H9 (cell line): ENCODE results near the gene ZNF26. TPM values are rescaled to one million over a fixed set of nuclear protein-coding genes. Genes with fewer than 3 reads are reported as not detected.

ENCODE experiments used
- DNase-seq: peaks from one replicate; pipeline ENCODE4 v3.0.0-alpha.2; 2017
- H2AFZ ChIP-seq: one replicate; pipeline ENCODE4 v1.6.1; 2013; ENCODE audit warnings: mild to moderate bottlenecking, low read length, control low read depth, moderate library complexity
- H2AK5ac ChIP-seq: 2 replicates; pipeline ENCODE4 v1.6.1; 2013; ENCODE audit warnings: low read length, control low read depth, mixed read lengths; ENCODE audit not compliant: insufficient read length
- H2BK120ac ChIP-seq: one replicate; pipeline ENCODE4 v1.6.1; 2013; ENCODE audit warnings: low read depth, mild to moderate bottlenecking, low read length, control low read depth, inconsistent platforms; ENCODE audit not compliant: poor library complexity, severe bottlenecking
- H2BK12ac ChIP-seq: 2 replicates; pipeline ENCODE4 v1.6.1; 2013; ENCODE audit warnings: low read length, control low read depth, mixed read lengths, low read depth; ENCODE audit not compliant: insufficient read length
- H2BK15ac ChIP-seq: 2 replicates; pipeline ENCODE4 v1.6.1; 2013; ENCODE audit warnings: low read depth, low read length, control low read depth
- H2BK20ac ChIP-seq: one replicate; pipeline ENCODE4 v1.6.1; 2013; ENCODE audit warnings: low read depth, mild to moderate bottlenecking, low read length, control low read depth, inconsistent platforms; ENCODE audit not compliant: poor library complexity, severe bottlenecking
- H2BK5ac ChIP-seq: 2 replicates; pipeline ENCODE4 v1.6.1; 2013; ENCODE audit warnings: low read length, control low read depth, mixed read lengths; ENCODE audit not compliant: insufficient read length
- H3K14ac ChIP-seq: 2 replicates; pipeline ENCODE4 v1.6.1; 2013; ENCODE audit warnings: low read length, control low read depth; ENCODE audit not compliant: insufficient read depth
- H3K18ac ChIP-seq: 2 replicates; pipeline ENCODE4 v1.6.1; 2013; ENCODE audit warnings: low read depth, mild to moderate bottlenecking, mixed read lengths, low read length, control low read depth; ENCODE audit not compliant: insufficient read length
- H3K23ac ChIP-seq: 2 replicates; pipeline ENCODE4 v1.6.1; 2013; ENCODE audit warnings: low read length, control low read depth, mixed read lengths, low read depth; ENCODE audit not compliant: insufficient read length
- H3K23me2 ChIP-seq: 2 replicates; pipeline ENCODE4 v1.6.1; 2013; ENCODE audit warnings: low read depth, mild to moderate bottlenecking, mixed read lengths, low read length, control low read depth; ENCODE audit not compliant: insufficient read length, poor library complexity, severe bottlenecking
- H3K27ac ChIP-seq: 2 replicates; pipeline ENCODE4 v1.5.1; 2013; ENCODE audit warnings: low read length, control low read depth, mixed read lengths, low read depth; ENCODE audit not compliant: insufficient read length
- H3K27me3 ChIP-seq: 2 replicates; pipeline ENCODE4 v1.6.1; 2013; ENCODE audit warnings: low read length, control low read depth, inconsistent platforms; ENCODE audit not compliant: insufficient read depth
- H3K4ac ChIP-seq: 2 replicates; pipeline ENCODE4 v1.6.1; 2013; ENCODE audit warnings: low read depth, mild to moderate bottlenecking, control low read depth, inconsistent platforms, low read length, moderate library complexity
- H3K4me1 ChIP-seq: 2 replicates; pipeline ENCODE4 v1.6.1; 2013; ENCODE audit warnings: low read length, control low read depth, inconsistent platforms; ENCODE audit not compliant: insufficient read depth
- H3K4me2 ChIP-seq: 2 replicates; pipeline ENCODE4 v1.6.1; 2013; ENCODE audit warnings: low read length, control low read depth, mixed read lengths; ENCODE audit not compliant: insufficient read length, insufficient read depth
- H3K56ac ChIP-seq: 2 replicates; pipeline ENCODE4 v1.6.1; 2013; ENCODE audit warnings: low read depth, mild to moderate bottlenecking, mixed read lengths, low read length, control low read depth; ENCODE audit not compliant: insufficient read length
- H3K79me1 ChIP-seq: 2 replicates; pipeline ENCODE4 v1.6.1; 2013; ENCODE audit warnings: low read depth, mild to moderate bottlenecking, moderate library complexity, low read length, control low read depth, inconsistent platforms; ENCODE audit not compliant: insufficient read depth, poor library complexity, severe bottlenecking
- H3K79me2 ChIP-seq: 2 replicates; pipeline ENCODE4 v1.6.1; 2013; ENCODE audit warnings: low read length, control low read depth, inconsistent platforms; ENCODE audit not compliant: insufficient read depth
- H3K9ac ChIP-seq: 2 replicates; pipeline ENCODE4 v1.6.1; 2013; ENCODE audit warnings: low read length, control low read depth, mixed read lengths; ENCODE audit not compliant: insufficient read length; ENCODE audit errors: extremely low read depth
- H3K9me3 ChIP-seq: one replicate; pipeline ENCODE4 v1.6.1; 2013; ENCODE audit warnings: low read depth, low read length, inconsistent platforms; ENCODE audit not compliant: control insufficient read depth
- H3T11ph ChIP-seq: one replicate; pipeline ENCODE4 v1.6.1; 2013; ENCODE audit warnings: mild to moderate bottlenecking, low read length, control low read depth, inconsistent platforms
- H4K20me1 ChIP-seq: one replicate; pipeline ENCODE4 v1.6.1; 2013; ENCODE audit not compliant: control insufficient read depth, insufficient read length, insufficient read depth
- H4K5ac ChIP-seq: 2 replicates; pipeline ENCODE4 v1.6.1; 2013; ENCODE audit warnings: low read depth, mild to moderate bottlenecking, mixed read lengths, low read length, control low read depth; ENCODE audit not compliant: insufficient read length
- H4K8ac ChIP-seq: replicated peaks from 2 replicates; pipeline ENCODE4 v1.6.1; 2013; ENCODE audit warnings: low read length, control low read depth, mixed read lengths, low read depth; ENCODE audit not compliant: insufficient read length
- H4K91ac ChIP-seq: 2 replicates; pipeline ENCODE4 v1.6.1; 2013; ENCODE audit warnings: low read depth, mild to moderate bottlenecking, moderate library complexity, mixed read lengths, low read length, control low read depth; ENCODE audit not compliant: insufficient read length
- H3K27ac Mint-ChIP-seq, 3 experiments: 2 replicates in 2 of 3; 3 replicates in 1 of 3; pipeline ENCODE4 v1.8.0; 2020 to 2021; ENCODE audit warnings: mixed read lengths in 3 of 3, mild to moderate bottlenecking in 1 of 3, moderate library complexity in 1 of 3
- H3K27me3 Mint-ChIP-seq: 2 replicates; pipeline ENCODE4 v1.8.0; 2021; ENCODE audit warnings: low read depth, mild to moderate bottlenecking, moderate library complexity, mixed read lengths
- H3K36me3 Mint-ChIP-seq, 3 experiments: 2 replicates in 2 of 3; 3 replicates in 1 of 3; pipeline ENCODE4 v1.8.0; 2020 to 2021; ENCODE audit warnings: low read depth in 3 of 3, mixed read lengths in 3 of 3; ENCODE audit not compliant: insufficient read depth in 1 of 3
- H3K4me1 Mint-ChIP-seq, 2 experiments: 2 replicates each; pipeline ENCODE4 v1.8.0; 2020; ENCODE audit warnings: mixed read lengths in 2 of 2
- H3K4me3 Mint-ChIP-seq, 2 experiments: 2 replicates in 1 of 2; 3 replicates in 1 of 2; pipeline ENCODE4 v1.8.0; 2020 to 2021; ENCODE audit warnings: mild to moderate bottlenecking in 2 of 2, mixed read lengths in 2 of 2, moderate library complexity in 1 of 2
- H3K9me3 Mint-ChIP-seq, 2 experiments: 2 replicates in 1 of 2; 3 replicates in 1 of 2; pipeline ENCODE4 v1.8.0; 2020; ENCODE audit warnings: mild to moderate bottlenecking in 2 of 2, mixed read lengths in 2 of 2, moderate library complexity in 1 of 2
- WGBS: extraction: QIAGEN DNeasy Blood & Tissue Kit; methylation state at CpG from one replicate; pipeline ENCODE4 v1.1.7; 2013; ENCODE audit warnings: missing lambda C conversion rate, low lambda C conversion rate, mixed read lengths; ENCODE audit not compliant: insufficient read length; ENCODE audit errors: extremely low coverage; 5-methylcytosine and 5-hydroxymethylcytosine counted together
- total RNA-seq: library from RNA; stranded (reverse); gene quantifications from 2 replicates; pipeline ENCODE4 v1.2.1, GENCODE V29; 2021
- TF ChIP-seq, protein P1 (sequence below): fragments of 200-600 bp; sonication (generic); conservative IDR thresholded peaks from 3 replicates; pipeline ENCODE4 v1.8.0; 2021; ENCODE audit warnings: antibody characterized with exemption, mild to moderate bottlenecking

The ZNF26 gene
- total RNA-seq, 1 experiment from 2014 or later, result 13.2 TPM

DNA sequence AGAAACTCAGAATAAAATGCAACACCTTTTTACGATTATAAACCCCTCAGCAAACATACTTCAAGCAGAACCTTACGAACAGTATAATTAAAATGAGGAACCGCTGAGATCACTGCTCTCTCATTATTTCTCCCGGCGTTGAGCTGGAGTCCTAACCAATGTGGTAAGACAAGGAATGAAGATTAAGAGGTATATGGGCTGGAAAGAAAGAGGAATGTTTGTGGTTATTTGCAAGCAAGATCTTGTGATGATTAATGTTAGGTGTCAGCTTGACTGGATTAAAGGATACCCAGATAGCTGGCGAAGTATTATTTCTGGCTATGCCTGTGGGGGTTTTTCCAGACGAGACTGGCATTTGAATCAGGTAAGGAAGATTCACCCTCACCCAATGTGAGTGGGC lies 40.8 kb downstream of the ZNF26 start:
- Mint-ChIP-seq H3K36me3 (peaks cover 0 to 5% (median 5%) of the 10 kb centered on the region in 3 experiments; a peak in 4 of 7 replicates), H3K27me3 (no peaks in the 10 kb centered on the region; the same call in 1 of the 2 replicates), H3K9me3 (peaks cover 70 to 78% of the 10 kb centered on the region in 2 experiments), H3K4me1 (no peaks in the 10 kb centered on the region), H3K27ac (no peak overlapping the region), H3K4me3 (no peak overlapping the region)
- Histone ChIP-seq H3K23me2 (no peaks in the 10 kb centered on the region), H2BK12ac (no peak overlapping the region), H2BK120ac (no peak overlapping the region), H3K79me1 (no peaks in the 10 kb centered on the region), H3K9me3 (peaks cover 55% of the 10 kb centered on the region), H3K14ac (no peak overlapping the region), H3K4me2 (no peak overlapping the region), H2AK5ac (no peak overlapping the region), H3K4me1 (no peaks in the 10 kb centered on the region), H4K8ac (no peak overlapping the region), H3K27me3 (no peaks in the 10 kb centered on the region), H3K23ac (no peak overlapping the region), H4K91ac (no peak overlapping the region), H2BK20ac (no peak overlapping the region), H3K79me2 (no peaks in the 10 kb centered on the region), H3K9ac (no peak overlapping the region), H2BK5ac (no peak overlapping the region), H3K4ac (no peak overlapping the region), H3K27ac (no peak overlapping the region), H3T11ph (no peak overlapping the region), H4K20me1 (no peaks in the 10 kb centered on the region), H3K18ac (no peak overlapping the region), H2BK15ac (no peak overlapping the region), H2AFZ (no peak overlapping the region), H4K5ac (no peak overlapping the region), H3K56ac (no peak overlapping the region)
- no CpG with 5 or more reads among the region's 7 CpGs for WGBS
- DNase-seq, result no peak
- TF ChIP-seq, protein P1, sequence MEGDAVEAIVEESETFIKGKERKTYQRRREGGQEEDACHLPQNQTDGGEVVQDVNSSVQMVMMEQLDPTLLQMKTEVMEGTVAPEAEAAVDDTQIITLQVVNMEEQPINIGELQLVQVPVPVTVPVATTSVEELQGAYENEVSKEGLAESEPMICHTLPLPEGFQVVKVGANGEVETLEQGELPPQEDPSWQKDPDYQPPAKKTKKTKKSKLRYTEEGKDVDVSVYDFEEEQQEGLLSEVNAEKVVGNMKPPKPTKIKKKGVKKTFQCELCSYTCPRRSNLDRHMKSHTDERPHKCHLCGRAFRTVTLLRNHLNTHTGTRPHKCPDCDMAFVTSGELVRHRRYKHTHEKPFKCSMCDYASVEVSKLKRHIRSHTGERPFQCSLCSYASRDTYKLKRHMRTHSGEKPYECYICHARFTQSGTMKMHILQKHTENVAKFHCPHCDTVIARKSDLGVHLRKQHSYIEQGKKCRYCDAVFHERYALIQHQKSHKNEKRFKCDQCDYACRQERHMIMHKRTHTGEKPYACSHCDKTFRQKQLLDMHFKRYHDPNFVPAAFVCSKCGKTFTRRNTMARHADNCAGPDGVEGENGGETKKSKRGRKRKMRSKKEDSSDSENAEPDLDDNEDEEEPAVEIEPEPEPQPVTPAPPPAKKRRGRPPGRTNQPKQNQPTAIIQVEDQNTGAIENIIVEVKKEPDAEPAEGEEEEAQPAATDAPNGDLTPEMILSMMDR, result no peak
